ENCODE data around the gene XKR8. TPM values are rescaled to one million over a fixed set of nuclear protein-coding genes. Genes with fewer than 3 reads are reported as not detected.

XKR8 gene
- total and polyA plus RNA-seq, 9 of the 15 experiments (the other 6 are each of a cell fraction or from before 2014, with no cell fraction given) = 0.45 to 2.8 (median 1.7) TPM

GRCh38 chr1:27979151-27979858, 19.5 kb downstream of the XKR8 start (continued):
- TF ChIP-seq E2F4 (CRISPR knock-in tag; IDR thresholded peaks at IDR 0.05; ENCODE audit: low read depth) = no peak
- no peak for TF ChIP-seq SETDB1 (IDR thresholded peaks at IDR 0.05; ENCODE audit: low read length)
- TF ChIP-seq ZBTB26 (CRISPR knock-in tag; IDR thresholded peaks at IDR 0.05) = no peak
- 0 out of 2 replicates have a peak, but pooled peaks have one; percentile 11 for TF ChIP-seq ELF4 (CRISPR knock-in tag; IDR thresholded peaks at IDR 0.05)
- no peak for TF ChIP-seq GTF2B (IDR thresholded peaks at IDR 0.05; ENCODE audit: extremely low read depth, insufficient read length)
- no peak for TF ChIP-seq THAP12 (CRISPR knock-in tag; IDR thresholded peaks at IDR 0.05)
- TF ChIP-seq PHF8 (IDR thresholded peaks at IDR 0.05; ENCODE audit: borderline replicate concordance, low read length) = no peak
- peak; percentile 94 for TF ChIP-seq GATA2 (CRISPR knock-in tag; IDR thresholded peaks at IDR 0.05)
- TF ChIP-seq NFATC3 (IDR thresholded peaks at IDR 0.05) = peak; percentile 52; the same call in 1 of the 2 replicates
- 0 out of 2 replicates have a peak, but pooled peaks have one; percentile 29 for TF ChIP-seq CREB1 (IDR thresholded peaks at IDR 0.05)
- no peak for TF ChIP-seq CREB1 (CRISPR knock-in tag; IDR thresholded peaks at IDR 0.05)
- no peak for TF ChIP-seq NR0B1 (IDR thresholded peaks at IDR 0.05; ENCODE audit: partially characterized antibody)
- no peak for TF ChIP-seq SMARCB1 (IDR thresholded peaks at IDR 0.05; ENCODE audit: insufficient read length, low read depth)
- TF ChIP-seq ZNF511 (CRISPR knock-in tag; IDR thresholded peaks at IDR 0.05) = no peak
- peak; percentile 68; the same call in 1 of the 2 replicates for TF ChIP-seq MEF2A (IDR thresholded peaks at IDR 0.05; ENCODE audit: control insufficient read depth, low read depth, low read length)
- TF ChIP-seq RAD21 (CRISPR knock-in tag; conservative IDR thresholded peaks at IDR 0.05 in 1 of 2, IDR thresholded peaks at IDR 0.05 in 1 of 2) = peak; percentile 94 to 96
- no peak for TF ChIP-seq SIN3A (IDR thresholded peaks at IDR 0.05; ENCODE audit: borderline replicate concordance in 2 of 2, control insufficient read depth in 1 of 2, low read depth in 2 of 2, low read length in 2 of 2)
- TF ChIP-seq ZNF175 (CRISPR knock-in tag; IDR thresholded peaks at IDR 0.05; ENCODE audit: low read depth) = 0 out of 2 replicates have a peak, but pooled peaks have one; percentile 50
- no peak for TF ChIP-seq SNAPC5 (CRISPR knock-in tag; IDR thresholded peaks at IDR 0.05)
